Uterus (tissue), 2 donors: ENCODE measurements around the gene ARHGAP8.

ENCODE experiments used
- CTCF ChIP-seq, 4 experiments: fragments of 200-600 bp in 2 of 4; fragments of 450-650 bp in 2 of 4; sonication (generic) in 2 of 4; IDR thresholded peaks; one replicate each; pipeline ENCODE4 v1.5.1; 2016 to 2019; ENCODE audit warnings: antibody characterized with exemption in 4 of 4, mild to moderate bottlenecking in 2 of 4, moderate library complexity in 1 of 4
- POLR2A ChIP-seq, 2 donors: fragments of 450-650 bp; IDR thresholded peaks; one replicate each; pipeline ENCODE4 v1.6.1; 2016; ENCODE audit warnings: antibody characterized with exemption in 2 of 2, mild to moderate bottlenecking in 1 of 2, moderate library complexity in 1 of 2

- TF ChIP-seq POLR2A (IDR thresholded peaks at IDR 0.05) (no peak), CTCF (IDR thresholded peaks at IDR 0.05) (no peak)
These were observed 10.4 kb upstream of the ARHGAP8 start for GRCh38 chr22:44741929-44742328.
